HG02884 (cell line): ENCODE measurements around the gene EVC.
"Not testable (repeated sequence)": the region's sequence is repeated elsewhere in the genome, so short reads cannot be mapped to it uniquely, and the experiment has no call there.

ENCODE experiments used
- ATAC-seq: cut with Tn5 transposase; IDR thresholded peaks from one replicate; pipeline ENCODE4 v1.9.1; 2021; ENCODE audit warnings: mild to moderate bottlenecking, moderate library complexity; ENCODE audit not compliant: unreplicated experiment

The EVC gene

DNA sequence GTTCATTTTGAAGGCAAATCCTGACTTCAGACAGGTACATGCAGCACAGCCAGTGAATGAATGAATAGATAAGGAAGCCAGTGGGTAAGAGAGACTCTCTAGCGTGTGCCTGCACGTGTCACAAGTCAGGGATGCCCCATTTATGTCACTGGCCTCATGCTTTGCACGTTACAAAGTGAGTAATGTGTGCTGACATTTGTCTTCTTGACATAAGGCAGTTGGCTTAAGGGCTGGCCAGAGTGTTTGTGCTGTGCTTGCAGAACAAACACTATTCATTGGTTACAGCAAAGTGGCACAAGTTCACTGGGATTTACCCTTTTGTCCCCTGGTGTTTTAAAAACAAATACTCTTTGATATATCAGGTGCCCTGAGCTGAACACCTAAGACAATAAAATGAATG, 125.9 kb downstream of the EVC start:
- no peak for ATAC-seq

DNA sequence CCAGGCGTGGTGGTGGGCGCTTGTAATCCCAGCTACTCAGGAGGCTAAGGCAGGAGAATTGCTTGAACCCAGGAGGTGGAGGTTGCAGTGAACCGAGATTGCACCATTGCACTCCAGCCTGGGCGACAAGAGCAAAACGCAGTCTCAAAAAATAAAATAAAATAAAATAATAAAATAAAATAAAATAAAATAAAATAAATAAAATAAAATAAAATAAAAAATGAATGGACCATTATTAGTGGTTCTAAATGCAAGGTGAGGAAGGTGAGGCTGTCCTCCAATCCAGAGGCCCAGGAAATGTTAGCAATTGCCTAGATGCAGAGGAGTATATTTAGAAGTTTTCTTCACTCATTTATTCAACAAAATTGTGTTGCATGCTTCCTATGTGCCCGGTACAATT, 126.5 kb downstream of the EVC start:
- ATAC-seq, result not testable (repeated sequence)

DNA sequence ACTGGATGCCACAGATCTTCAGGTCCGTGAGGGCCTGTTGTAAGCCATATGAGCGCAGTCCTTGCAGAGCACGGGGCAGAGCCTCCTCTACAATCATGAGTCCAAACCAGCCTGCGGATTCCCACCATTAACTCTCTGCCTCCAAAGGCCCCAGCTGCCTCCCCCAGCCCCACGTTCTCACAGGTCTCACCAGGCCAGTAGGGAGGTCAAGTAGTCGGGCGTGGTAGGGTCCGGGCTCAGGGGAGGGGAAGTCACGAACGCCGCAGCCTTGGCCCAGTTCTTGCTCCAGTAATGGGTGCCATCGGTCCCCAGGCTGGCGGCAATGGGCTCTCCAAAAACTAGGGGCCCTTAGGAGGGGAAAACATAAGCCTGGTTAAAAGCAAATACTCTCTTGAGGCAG, 128.3 kb downstream of the EVC start:
- ATAC-seq, result no peak

DNA sequence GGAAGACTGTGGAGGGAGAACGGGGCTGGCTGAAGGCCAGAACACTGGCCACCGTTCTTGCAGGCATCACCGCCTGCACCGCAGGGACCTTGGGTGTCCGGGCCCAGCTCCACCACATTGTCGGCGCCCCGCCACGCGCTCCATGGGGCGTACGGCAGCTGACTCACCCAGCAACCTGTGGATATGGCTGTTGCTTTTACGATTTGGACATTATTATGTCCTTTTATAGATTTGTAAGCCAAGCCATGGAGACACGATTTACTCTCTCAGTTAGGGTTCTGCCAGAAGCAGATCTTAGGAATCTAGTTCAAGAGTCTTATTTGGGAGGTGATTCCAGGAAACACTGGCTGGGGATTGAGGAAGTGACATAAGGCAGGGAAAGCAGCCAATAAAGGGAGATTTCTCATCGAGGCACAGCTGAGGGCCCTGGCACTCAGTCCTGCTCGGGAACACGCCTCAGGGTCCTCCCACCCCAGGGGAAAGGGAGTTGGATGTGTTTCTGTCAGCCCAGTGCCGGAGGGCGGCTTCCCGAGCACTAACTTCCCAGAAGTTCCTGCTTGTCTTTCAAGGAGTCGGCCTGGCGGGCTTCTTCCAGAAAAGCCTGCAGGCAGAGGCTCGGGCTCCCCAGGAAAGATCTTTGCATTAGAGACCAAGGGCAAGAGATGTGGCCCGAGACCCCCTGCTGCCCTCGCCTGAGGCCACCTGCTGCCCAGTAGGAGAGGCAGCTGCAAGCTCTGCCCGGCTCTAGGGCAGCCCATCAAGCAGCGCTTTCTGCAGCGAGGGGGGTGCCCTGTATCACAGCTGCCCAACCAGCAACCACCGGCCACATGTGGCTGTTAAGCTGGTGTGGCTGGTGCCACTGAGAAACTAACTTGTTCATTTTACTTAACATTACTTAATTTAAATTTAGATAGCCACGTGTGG, 129.0 kb downstream of the EVC start:
- ATAC-seq, result no peak

DNA sequence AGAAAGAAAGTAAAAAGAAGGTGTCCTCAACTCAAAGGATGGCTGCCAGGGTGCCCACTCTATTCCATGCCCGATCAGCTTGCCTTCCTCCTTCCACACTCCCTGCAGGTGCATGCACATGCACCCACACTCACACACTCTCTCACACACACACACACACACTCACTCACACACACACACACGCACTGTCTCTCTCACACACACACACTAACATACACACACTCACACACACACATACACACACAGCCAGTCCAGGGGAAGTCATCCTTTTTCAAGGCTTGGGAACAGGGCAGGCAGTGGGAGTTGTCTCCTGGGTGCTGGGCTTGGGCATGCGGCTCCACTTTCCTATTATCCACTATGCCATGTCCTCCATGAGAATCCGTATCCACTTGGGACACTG, 131.5 kb downstream of the EVC start:
- ATAC-seq, result no peak

DNA sequence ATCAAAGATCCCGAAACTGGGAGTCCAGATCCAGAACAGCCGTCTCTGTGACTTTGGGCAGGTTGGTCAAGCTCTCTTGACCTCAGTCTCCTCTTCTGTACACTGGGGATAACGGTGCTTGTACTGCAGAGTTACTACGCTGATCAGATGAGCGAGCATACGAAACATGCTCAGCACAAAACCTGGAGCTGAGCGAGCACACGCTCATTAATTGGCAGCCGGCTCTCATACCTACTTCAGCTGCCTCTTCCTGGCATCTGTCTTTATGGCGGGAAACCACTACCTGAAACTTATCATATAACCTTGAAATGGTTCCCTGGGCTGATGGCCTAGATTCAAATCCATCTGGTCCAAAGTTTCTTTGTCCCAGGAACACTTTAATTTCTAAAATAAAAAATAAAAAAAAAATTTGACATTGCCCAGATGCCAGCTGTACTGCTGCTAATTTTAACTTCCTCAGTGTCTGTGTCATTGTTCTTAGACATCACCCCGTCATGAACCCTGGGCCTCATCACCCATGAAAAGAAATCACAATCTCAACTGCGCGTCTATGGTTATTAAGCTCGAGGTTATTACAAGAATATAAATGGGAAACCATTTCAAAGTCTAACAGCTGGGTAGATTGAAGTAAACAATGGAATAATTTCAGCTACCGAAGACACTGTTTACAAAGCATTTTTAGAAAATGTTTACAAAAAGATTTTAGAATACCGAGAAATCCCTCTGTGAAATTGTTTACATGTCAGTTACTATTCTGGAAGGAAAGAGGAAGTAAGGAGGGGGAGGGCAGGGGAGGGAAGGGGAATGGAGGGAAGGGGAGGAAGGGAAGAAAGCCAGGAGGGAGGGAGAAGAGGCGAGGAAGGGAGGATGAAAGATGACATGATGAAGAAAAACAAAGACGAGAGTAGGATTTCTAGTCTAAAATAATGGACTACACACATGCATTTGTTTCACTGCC, 132.9 kb downstream of the EVC start:
- ATAC-seq, result no peak

DNA sequence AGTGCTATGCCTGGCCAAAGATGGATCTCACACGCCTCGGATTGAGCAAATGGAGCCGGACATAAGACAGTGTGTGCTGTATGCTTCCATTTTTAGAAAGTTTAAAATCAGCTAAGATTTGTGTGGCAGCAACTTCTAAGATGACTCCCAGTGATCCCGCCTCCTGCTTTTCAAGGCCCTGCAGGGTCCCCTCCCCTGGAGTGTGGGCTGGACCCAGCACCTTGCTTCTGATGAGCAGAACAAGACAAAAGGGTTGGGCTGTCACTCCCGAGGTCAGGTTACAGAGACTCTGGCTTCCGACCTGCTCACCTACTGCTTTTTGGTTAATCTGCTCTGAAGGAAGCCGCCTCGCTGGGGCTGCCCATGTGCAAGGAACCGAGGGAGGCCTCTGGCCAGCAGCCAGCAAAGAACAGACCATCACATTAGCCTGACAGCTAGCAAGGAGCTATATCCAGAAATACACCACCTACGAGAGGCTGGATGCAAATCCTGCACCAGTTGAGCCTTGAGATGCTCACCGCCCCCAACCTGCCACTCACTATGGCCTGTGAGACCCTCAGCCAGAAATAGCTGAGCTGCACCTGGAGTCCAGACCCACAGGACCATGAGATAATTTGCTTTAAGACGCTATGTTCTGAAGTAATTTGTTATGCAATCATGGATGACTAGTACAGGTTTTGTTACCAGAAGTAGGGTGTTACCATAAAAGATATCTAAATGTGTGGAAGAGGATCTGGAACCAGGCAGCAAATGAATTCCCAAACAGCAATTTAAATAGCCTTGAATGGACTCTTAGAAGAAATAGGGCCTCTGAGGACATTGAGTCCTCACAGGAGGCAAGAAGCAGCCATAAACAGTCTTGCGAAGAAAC, 134.3 kb downstream of the EVC start:
- no peak for ATAC-seq

DNA sequence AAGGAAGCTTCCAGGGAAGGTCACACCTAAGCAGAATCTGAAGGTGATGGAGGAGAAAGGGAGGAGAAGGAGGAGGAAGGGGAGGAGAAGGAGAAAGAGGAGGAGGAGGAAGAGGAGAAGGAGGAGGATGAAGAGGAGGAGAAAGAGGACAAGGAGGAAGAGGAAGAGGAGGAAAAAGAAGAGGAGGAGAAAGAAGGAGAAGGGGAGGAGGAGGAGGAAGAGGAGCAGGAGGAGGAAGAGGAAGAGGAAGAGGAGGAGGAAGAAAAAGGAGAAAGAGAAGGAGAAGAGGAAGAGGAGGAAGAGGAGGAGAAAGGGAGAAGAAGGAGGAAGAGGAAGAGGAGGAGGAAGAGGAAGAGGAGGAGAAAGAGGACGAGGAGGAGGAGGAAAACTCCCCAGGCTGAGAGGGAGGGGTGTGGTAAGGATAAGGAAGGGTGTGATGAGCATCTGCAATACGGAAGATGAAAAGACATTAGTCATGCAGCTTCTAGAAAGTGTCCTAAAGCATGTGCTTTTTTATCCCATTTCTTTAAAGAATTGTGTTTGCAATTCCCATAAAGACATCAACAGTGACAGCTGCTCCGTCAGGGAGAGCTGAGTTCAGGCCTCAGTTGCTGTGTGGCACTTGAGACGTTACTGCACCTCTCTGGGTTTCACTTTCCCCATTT, 140.8 kb downstream of the EVC start:
- ATAC-seq, result no peak

DNA sequence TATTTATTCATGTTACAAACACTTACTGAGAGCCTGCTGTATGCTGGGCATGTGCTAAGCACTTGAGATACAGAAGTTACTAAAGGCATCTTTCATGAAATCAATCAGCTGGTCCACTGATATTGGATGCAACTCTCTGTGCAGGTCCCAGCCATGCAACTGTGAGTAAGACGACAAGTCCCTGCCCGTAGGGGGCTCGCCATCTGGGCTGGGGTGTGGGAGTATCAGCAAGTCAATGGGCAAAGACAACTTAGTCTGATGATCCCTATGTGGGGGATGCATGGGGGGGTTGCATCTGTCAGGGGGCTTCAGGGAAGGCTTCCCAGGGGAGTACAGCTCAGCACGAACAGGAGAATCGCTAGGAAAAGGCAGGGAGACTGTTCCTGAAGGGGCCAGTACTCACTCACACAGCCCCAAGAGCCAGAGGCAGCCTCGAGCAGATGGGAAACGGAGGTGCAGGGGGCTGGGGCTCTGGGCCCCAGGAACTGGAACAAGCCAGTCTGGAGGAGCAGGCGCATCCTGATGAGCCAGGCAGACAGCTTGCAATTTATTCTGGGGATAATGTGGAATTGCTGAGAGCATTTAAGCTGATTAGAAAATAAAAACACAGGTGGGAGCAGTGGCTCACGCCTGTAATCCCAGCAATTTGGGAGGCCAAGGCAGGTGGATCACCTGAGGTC, 141.7 kb downstream of the EVC start:
- no peak for ATAC-seq

DNA sequence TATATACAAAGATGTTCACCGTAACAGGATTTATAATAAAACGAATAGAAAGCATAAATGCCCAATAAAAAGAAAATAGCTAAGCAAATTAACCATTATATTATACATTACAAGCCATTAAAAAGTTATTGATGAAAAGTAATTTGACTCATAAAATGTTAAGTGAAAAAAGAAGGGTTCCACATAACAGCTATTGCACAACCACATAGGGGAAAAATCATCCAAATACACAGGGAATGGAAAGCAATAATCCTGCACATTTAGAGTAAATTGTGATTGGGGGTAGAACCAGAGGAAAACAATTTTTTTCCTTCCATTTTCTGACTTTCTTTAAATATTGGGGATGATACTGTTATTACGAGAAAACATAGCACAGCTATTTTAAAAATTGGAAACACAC, 143.9 kb downstream of the EVC start:
- ATAC-seq, result no peak

DNA sequence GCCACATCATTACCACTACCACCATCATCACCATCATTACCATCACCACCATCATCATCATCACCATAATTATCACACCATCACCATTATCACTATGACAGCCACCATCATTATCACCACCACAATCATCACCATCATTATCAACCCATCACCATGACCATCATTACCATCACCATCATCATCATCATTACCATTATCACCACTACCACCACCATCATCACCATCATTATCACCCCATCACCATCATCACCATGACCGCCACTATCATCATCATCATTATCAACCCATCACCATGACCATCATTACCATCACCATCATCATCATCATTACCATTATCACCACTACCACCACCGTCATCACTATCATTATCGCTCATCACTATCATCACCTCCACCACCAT, 145.4 kb downstream of the EVC start:
- ATAC-seq, result not testable (repeated sequence)

DNA sequence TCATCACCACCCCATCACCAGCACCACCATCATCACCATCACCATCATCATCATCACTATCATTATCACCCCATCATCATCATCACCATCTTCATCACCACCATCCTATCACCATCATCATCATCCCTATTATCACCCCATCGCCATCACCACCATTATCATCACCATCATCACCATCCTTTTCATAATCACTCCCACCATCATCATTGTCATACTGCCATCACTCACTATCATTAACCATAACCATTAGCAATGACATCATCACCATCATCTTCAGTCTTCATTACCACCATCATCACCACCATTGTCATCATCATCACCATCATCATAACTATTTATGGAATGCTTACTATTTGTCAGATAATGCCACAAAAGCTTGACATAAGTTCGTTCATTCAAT, 146.2 kb downstream of the EVC start:
- no peak for ATAC-seq

DNA sequence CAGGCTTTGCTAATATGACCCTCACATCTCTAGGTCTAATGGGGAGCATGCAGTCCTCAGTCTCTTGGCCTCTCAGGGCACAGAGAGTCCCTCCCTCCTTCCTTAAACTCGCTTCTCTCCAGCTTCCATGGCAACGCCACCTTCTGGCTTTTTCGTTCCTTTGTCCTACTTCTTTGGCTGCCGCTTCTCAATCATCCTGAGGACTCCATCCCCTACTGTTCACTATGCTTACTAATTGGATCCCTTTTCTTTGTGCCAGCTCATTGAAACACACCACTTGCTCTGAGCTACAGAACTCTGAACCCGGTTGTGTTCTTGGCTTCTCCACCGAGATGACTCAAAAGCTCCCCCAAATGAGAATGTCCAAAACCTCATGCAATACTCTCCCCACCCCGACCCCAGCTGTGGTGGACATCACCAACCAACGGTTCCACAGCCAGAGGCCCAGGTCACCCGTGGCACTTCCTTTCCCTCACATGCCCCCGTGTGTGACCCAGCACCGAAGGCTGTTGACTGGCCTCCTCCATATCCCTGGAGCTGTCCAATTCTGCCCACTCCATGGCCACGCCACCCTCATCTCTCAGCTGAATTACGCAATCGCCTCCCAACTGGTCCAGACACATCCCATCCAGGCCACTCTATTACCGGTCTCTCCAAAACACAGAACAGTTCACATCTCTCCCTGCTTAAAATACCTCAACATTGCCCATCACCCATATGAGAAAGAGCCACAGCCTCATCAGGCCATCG, 147.2 kb downstream of the EVC start:
- no peak for ATAC-seq

DNA sequence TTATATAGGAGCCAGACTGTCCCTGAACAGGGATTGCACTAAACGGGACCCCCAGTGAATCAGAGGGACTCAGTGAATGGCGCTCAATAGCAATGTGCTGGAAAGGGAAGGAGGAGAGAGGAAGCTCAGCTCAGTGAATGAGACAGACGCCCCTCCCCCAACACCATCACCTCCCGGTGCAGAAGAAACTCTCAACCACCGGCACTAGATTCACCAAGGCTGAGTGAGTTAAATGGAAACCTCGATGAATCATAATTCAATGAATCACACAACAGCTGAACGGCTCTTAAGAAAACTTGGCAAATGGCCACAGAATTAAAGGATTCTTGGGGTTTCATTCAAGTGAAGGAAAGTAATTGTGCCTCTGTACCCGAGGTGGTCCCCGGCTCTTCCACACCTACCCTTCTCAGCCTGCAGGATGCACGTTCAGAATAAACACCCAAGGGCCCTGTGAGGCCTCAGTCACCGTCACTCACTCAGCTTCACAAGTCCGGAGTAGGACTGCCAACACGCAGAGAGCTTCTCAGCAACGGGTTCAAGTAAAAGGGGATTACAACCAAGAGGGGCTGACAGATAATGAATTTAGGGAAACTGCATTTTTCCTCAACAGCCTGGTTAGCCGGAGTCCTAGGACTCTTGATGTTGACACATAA, 152.6 kb downstream of the EVC start:
- no peak for ATAC-seq
